Endothelial cell (in vitro differentiated cells): ENCODE data around the gene BMPR1B. TPM values are rescaled to one million over a fixed set of nuclear protein-coding genes. Genes with fewer than 3 reads are reported as not detected.

Experiments
- DNase-seq: peaks from one replicate; pipeline ENCODE4 v3.0.0; 2021; ENCODE audit warnings: low spot score
- H3K27ac Mint-ChIP-seq: one replicate; pipeline ENCODE4 v1.8.0; 2021; ENCODE audit warnings: mixed read lengths, inconsistent platforms; ENCODE audit not compliant: unreplicated experiment
- H3K27me3 Mint-ChIP-seq: one replicate; pipeline ENCODE4 v1.8.0; 2021; ENCODE audit warnings: mild to moderate bottlenecking, moderate library complexity, mixed read lengths, inconsistent platforms; ENCODE audit not compliant: unreplicated experiment
- H3K36me3 Mint-ChIP-seq: one replicate; pipeline ENCODE4 v1.8.0; 2021; ENCODE audit warnings: mild to moderate bottlenecking, low read depth, mixed read lengths, inconsistent platforms; ENCODE audit not compliant: unreplicated experiment
- H3K4me1 Mint-ChIP-seq: one replicate; pipeline ENCODE4 v1.8.0; 2021; ENCODE audit warnings: mild to moderate bottlenecking, mixed read lengths, inconsistent platforms; ENCODE audit not compliant: unreplicated experiment
- H3K4me3 Mint-ChIP-seq: one replicate; pipeline ENCODE4 v1.8.0; 2021; ENCODE audit warnings: mild to moderate bottlenecking, mixed read lengths, inconsistent platforms; ENCODE audit not compliant: unreplicated experiment
- H3K9me3 Mint-ChIP-seq: one replicate; pipeline ENCODE4 v1.8.0; 2021; ENCODE audit warnings: mixed read lengths, inconsistent platforms; ENCODE audit not compliant: unreplicated experiment
- total RNA-seq: library from RNA; stranded (reverse); fragmentation: NEBNext Ultra II Directional; extraction: Animal tissue kit (Norgen Biotek cat#: 25700); gene quantifications from one replicate; pipeline ENCODE4 v1.2.1, GENCODE V29; 2021; ENCODE audit not compliant: unreplicated experiment
- TF ChIP-seq, protein P1 (sequence below): fragments of 200-600 bp; sonication (generic); IDR thresholded peaks from one replicate; pipeline ENCODE4 v1.5.0; 2021; ENCODE audit warnings: antibody characterized with exemption; ENCODE audit not compliant: unreplicated experiment

Gene BMPR1B
- total RNA-seq, 1 donor from 2014 or later = 5.4 TPM

DNA sequence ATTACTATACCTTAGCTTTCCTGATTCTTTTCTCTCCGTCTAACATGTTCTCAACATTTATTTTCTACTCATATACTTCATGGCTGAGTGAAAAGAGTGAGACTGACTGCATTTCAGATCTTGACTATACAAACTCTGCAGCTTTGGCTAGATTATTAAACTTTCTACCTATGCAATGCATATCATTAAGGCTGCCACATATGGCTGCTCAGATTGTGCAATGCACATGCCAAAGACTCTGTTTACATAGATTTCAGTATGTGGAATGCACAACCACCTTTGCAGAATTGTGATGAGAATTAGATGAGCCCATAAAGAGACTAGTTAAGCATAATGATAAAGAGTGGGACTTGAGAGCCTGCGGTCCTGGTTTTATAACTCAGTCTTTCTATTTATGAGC is 196.5 kb downstream of the BMPR1B start:
- DNase-seq = no peak
- Mint-ChIP-seq H3K9me3 (no peaks in the 10 kb centered on the region), H3K27me3 (peaks cover 4% of the 10 kb centered on the region), H3K4me1 (no peaks in the 10 kb centered on the region), H3K4me3 (no peak overlapping the region), H3K27ac (no peak overlapping the region), H3K36me3 (no peaks in the 10 kb centered on the region)
- TF ChIP-seq, protein P1, sequence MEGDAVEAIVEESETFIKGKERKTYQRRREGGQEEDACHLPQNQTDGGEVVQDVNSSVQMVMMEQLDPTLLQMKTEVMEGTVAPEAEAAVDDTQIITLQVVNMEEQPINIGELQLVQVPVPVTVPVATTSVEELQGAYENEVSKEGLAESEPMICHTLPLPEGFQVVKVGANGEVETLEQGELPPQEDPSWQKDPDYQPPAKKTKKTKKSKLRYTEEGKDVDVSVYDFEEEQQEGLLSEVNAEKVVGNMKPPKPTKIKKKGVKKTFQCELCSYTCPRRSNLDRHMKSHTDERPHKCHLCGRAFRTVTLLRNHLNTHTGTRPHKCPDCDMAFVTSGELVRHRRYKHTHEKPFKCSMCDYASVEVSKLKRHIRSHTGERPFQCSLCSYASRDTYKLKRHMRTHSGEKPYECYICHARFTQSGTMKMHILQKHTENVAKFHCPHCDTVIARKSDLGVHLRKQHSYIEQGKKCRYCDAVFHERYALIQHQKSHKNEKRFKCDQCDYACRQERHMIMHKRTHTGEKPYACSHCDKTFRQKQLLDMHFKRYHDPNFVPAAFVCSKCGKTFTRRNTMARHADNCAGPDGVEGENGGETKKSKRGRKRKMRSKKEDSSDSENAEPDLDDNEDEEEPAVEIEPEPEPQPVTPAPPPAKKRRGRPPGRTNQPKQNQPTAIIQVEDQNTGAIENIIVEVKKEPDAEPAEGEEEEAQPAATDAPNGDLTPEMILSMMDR = no peak

DNA sequence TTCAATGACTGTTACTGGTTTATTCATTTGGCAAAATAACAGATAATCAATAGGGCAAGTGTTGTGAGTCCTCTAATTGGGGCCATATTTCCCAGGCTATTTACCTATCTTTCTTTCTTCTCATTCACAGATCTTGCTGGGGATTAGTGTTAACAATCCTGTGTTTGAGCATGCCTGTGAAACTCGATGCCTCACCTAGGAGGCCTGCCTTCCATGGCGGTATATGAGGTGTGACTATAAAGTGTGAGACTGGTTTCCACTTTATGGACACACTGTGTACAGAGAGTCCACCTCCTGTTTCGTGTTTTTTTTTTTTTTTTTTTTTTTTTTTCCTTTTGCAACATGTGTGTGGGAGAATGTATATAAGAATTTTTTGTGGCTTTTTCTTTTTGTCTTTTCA is 199.3 kb downstream of the BMPR1B start:
- Mint-ChIP-seq H3K4me3 (no peak overlapping the region), H3K9me3 (no peaks in the 10 kb centered on the region), H3K36me3 (no peaks in the 10 kb centered on the region), H3K27ac (no peak overlapping the region), H3K27me3 (peaks cover 2% of the 10 kb centered on the region), H3K4me1 (no peaks in the 10 kb centered on the region)
- TF ChIP-seq, protein P1 = no peak
- no peak for DNase-seq

DNA sequence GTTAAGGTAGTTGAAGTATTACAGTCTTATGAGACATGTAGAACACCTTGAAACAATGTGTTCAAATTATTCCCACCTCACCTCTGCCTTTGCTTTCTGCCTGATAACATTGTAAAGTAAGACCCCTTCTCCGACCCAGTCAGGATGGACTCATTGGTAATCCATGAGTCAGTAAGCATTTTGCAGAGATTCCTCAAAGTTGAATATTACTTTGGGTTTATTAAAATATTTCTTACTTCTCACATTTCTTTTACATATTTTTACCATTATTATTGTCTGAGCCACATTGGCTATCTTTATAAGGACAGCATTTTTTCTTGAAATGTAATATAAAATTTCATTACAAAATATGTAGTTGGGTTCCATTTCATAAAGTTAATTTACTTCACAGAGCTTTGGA is 201.6 kb downstream of the BMPR1B start:
- no peaks in the 10 kb centered on the region for H3K9me3 Mint-ChIP-seq
- DNase-seq = no peak
- H3K36me3 Mint-ChIP-seq = no peaks in the 10 kb centered on the region
- no peak overlapping the region for H3K27ac Mint-ChIP-seq
- no peak overlapping the region for H3K4me3 Mint-ChIP-seq
- H3K4me1 Mint-ChIP-seq = peaks cover 2% of the 10 kb centered on the region
- no peaks in the 10 kb centered on the region for H3K27me3 Mint-ChIP-seq
- TF ChIP-seq, protein P1 = no peak

- TF ChIP-seq, protein P1 = no peak
- H3K36me3 Mint-ChIP-seq = no peaks in the 10 kb centered on the region
- H3K27ac Mint-ChIP-seq = no peak overlapping the region
- no peaks in the 10 kb centered on the region for H3K9me3 Mint-ChIP-seq
- H3K4me1 Mint-ChIP-seq = peaks cover 3% of the 10 kb centered on the region
- DNase-seq = no peak
- H3K27me3 Mint-ChIP-seq = no peaks in the 10 kb centered on the region
- no peak overlapping the region for H3K4me3 Mint-ChIP-seq
These were observed 203.0 kb downstream of the BMPR1B start for GRCh38 chr4:94960708-94961107.

DNA sequence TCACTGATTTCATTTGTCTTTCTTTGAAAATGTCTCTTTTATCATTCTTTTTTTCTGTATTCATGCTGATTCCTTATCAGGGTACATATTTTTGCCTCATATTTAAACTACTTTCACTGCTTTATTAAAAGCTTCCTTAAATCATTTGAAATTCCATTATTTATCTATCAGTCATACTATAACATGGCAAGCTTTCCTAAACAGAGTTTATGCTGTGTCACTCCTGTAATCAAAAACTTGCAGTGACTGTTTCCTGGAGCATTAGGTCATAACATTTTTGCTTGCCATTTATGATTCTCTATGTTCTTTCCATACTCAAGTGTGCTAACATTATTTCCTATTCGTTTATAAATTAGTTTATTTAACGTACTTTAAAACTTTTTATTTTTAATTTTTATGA is 203.7 kb downstream of the BMPR1B start:
- Mint-ChIP-seq H3K4me1 (peaks cover 3% of the 10 kb centered on the region), H3K36me3 (no peaks in the 10 kb centered on the region), H3K9me3 (no peaks in the 10 kb centered on the region), H3K27me3 (no peaks in the 10 kb centered on the region), H3K4me3 (no peak overlapping the region), H3K27ac (no peak overlapping the region)
- TF ChIP-seq, protein P1 = no peak
- no peak for DNase-seq
